GM12878 (cell line): ENCODE measurements around the gene PPL.

Experiments
- ATF3 ChIP-seq: IDR thresholded peaks from 2 replicates; pipeline ENCODE4 v1.6.1; 2011; ENCODE audit warnings: low read depth, mild to moderate bottlenecking, low read length, moderate library complexity, borderline replicate concordance; ENCODE audit errors: extremely low read depth
- CHD1 ChIP-seq: IDR thresholded peaks from 2 replicates; pipeline ENCODE4 v1.6.1; 2012; ENCODE audit warnings: low read depth, low read length, improper control_type of control experiment
- EZH2 ChIP-seq: IDR thresholded peaks from 2 replicates; pipeline ENCODE4 v1.6.1; 2012; ENCODE audit warnings: low read depth, mild to moderate bottlenecking, control low read depth, inconsistent platforms, low read length, borderline replicate concordance; ENCODE audit not compliant: control insufficient read depth
- JUNB ChIP-seq: IDR thresholded peaks from 2 replicates; pipeline ENCODE4 v1.6.1; 2016; ENCODE audit warnings: antibody characterized with exemption, mild to moderate bottlenecking
- JUND ChIP-seq: IDR thresholded peaks from 2 replicates; pipeline ENCODE4 v1.6.1; 2012; ENCODE audit warnings: low read depth, mild to moderate bottlenecking, low read length, improper control_type of control experiment, moderate library complexity

- TF ChIP-seq ATF3 (no peak), JUND (no peak), JUNB (no peak), CHD1 (no peak), EZH2 (no peak)
Measured at GRCh38 chr16:4832698-4833343, 104.1 kb downstream of the PPL start.
